RWPE1 (cell line): Measurements from ENCODE around the gene TBL1X.

Source experiments
- CTCF ChIA-PET: fragments of 350-600 bp; sonication (Branson Sonifier 250); formaldehyde crosslinking; extraction: SDS; loops from one replicate; lab custom pipeline; 2021; lab: Yijun Ruan, JAX
- POLR2A ChIA-PET: fragments of 400-600 bp; formaldehyde crosslinking; extraction: SDS; loops from one replicate; lab custom pipeline; 2020; ENCODE audit warnings: antibody characterized with exemption; ENCODE audit not compliant: low non-redundant PET; lab: Yijun Ruan, JAX
- DNase-seq: peaks from one replicate; pipeline ENCODE4 v3.0.0; 2012; ENCODE audit warnings: low spot score
- H3K27ac ChIP-seq: fragments of 450-650 bp; 2 replicates; pipeline ENCODE4 v1.5.1; 2017
- CTCF ChIP-seq: fragments of 450-650 bp; conservative IDR thresholded peaks from 2 replicates; pipeline ENCODE4 v1.5.1; 2017; ENCODE audit warnings: low read depth, mild to moderate bottlenecking

TBL1X gene

DNA sequence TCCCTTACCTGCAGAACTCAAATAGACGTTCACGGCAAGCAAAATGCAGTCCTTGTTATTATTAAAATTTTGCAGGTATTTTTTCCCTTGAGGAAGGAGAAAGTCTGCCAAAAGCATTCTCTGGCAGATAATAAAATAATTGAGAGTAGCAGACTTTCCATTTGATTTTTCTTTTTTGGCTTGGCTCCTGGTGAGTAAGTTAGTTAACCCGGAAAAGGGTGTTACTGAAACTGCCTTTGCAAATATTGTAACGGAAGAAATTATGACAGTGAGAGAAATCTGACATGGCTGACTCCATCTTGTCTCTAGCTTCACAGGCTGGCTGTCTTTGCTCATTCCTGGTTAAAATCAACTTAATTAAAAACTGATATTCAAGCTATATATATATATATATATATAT is 200.3 kb downstream of the TBL1X start:
- no peak for DNase-seq
- POLR2A ChIA-PET = no interaction called here
- CTCF ChIA-PET = no interaction called here
- H3K27ac ChIP-seq = no peak overlapping the region
- TF ChIP-seq CTCF = no peak

- no peak for DNase-seq
- ChIA-PET CTCF (no interaction called here), POLR2A (no interaction called here)
- H3K27ac ChIP-seq = no peak overlapping the region
- no peak for TF ChIP-seq CTCF
Measured at GRCh38 chrX:9668537-9668936, 203.7 kb downstream of the TBL1X start.

GRCh38 chrX:9670136-9670814 is 205.4 kb downstream of the TBL1X start:
- ChIA-PET CTCF (no interaction called here), POLR2A (no interaction called here)
- DNase-seq = no peak
- no peak for TF ChIP-seq CTCF
- no peak overlapping the region for H3K27ac ChIP-seq

DNA sequence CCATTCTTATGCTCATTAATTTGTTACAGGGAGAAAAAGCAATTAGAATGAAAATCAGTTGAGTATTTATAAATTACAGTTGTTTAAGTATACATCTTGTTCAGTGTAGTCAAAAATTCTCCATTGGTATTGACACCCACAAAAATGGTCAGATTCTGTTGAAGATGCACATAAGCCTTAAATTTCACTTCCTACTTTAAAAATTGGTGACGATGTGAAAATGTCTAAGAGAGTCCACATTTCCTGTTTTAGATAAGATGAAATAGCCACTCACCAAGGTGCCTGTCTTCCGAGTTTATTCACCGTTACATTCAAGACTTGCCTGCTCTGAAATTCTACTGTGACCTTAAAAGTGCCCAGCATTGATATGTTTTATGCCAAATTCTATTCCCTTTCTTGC is 207.1 kb downstream of the TBL1X start:
- POLR2A ChIA-PET = no interaction called here
- TF ChIP-seq CTCF = no peak
- DNase-seq = no peak
- CTCF ChIA-PET = no interaction called here
- H3K27ac ChIP-seq = no peak overlapping the region

- DNase-seq = no peak
- no peak overlapping the region for H3K27ac ChIP-seq
- ChIA-PET CTCF (no interaction called here), POLR2A (no interaction called here)
- no peak for TF ChIP-seq CTCF
Measured at GRCh38 chrX:9676306-9676705, 211.4 kb downstream of the TBL1X start.

DNA sequence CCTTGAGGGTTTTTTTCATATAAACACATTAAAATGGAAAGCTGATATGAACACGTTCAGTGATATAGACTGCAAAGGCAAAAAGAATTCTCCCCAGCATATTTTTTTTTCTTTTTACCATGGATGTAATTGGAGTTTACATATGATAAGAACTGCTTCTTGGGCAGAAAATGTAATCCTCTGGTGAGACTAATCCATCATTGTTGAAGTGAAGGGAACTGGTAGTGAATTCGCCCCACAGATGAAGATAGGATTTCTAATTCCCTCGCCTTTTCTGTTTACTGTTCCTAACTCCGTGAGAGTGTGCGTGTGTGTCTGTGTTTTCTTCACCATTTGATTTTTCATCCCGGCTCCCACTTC is 211.9 kb downstream of the TBL1X start:
- H3K27ac ChIP-seq = no peak overlapping the region; the same call in 1 of the 2 replicates
- POLR2A ChIA-PET = no interaction called here
- CTCF ChIA-PET = interaction anchor here (0.7 kb wide), 1 partner anchor 1387 kb away, joined by 4 read pairs; no protein-coding TSS in a partner anchor
- TF ChIP-seq CTCF = no peak
- no peak for DNase-seq
